Caki2 (cell line): ENCODE results near the gene BMP4. TPM values are rescaled to one million over a fixed set of nuclear protein-coding genes. Genes with fewer than 3 reads are reported as not detected.
"Not testable (repeated sequence)": the region's sequence is repeated elsewhere in the genome, so short reads cannot be mapped to it uniquely, and the experiment has no call there.

Source experiments
- DNase-seq: peaks from one replicate; pipeline ENCODE4 v3.0.0-alpha.2; 2015; ENCODE audit warnings: low read depth
- in situ Hi-C: cut with HindIII; loops from 2 replicates; pipeline ENCODE4 v1.10.0; 2016; ENCODE audit warnings: low sequenced_read_pairs, low pct_unique_long_range_greater_than_20kb, mixed read lengths
- total RNA-seq: library from RNA; depleted of rRNA; stranded (reverse); fragments of >200 nt; shearing (Covaris generic); gene quantifications from 2 replicates; pipeline ENCODE4 v1.2.3, GENCODE V29; 2014; ENCODE audit warnings: low replicate concordance; rRNA removed

The BMP4 gene
- 0.98 and 21.2 TPM in 2 replicates for total RNA-seq

DNA sequence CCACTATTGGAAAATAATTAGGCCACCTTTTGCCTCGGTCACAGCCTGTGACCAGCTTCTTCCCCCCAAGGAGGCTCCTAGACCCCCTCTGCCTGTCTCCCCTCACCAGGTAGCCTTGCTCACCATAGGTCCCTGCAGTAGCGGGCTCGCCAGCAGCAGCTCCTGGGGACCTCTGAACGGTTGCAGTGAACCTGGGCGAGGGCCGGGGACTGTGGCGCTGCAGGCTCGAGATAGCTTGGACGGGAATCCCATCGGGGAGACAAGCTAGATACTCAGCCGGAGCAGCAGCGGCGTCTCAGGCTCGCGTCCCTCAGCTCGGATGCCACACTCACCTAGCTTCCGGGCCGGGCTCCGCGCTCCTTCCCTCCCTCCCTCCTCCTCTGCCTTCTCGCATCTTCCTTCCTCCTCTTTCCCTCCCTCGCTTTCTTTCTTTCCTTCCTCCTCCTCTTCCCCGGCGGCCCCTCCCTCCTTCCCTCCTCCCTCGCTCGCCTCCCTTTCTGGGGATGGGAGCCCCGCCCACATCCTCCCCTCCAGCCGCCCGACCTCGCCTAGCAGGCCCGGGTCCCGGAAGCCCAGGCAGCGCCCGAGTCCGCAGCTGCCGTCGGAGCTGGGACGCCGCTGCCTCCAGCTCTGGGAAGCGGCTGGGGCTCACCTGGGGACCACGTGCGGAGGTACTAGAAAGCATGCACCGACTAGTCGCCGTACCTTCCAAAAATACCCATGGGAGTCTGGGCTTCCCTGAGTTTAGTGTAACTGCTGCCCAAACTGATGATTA, at the start of gene BMP4:
BMP4 (minus strand) TSS at position 399 of the 775 bp plus-strand sequence. CDS start 4,603 bp downstream, outside the sequence.
- in situ Hi-C loops = no loop called here
- DNase-seq = no peak

DNA sequence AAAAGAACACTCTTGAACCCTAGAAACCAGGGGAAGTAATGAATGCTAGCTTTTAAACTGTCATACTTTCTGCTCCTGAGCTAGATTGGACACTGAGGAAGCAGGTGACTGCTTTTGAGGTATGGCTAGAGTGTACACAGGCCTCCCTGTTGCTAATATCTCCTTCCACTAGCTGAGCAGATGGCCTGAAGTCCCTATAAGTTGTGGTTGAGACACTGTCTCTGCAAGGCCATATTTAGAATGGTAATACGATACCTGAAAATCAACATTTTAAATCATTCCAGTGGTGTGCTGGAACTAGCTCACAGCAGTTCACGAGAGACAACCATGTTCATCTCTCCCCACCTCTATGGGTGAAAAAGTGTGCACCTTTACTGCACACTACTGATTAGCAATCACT, 46.4 kb upstream of the BMP4 start:
- no peak for DNase-seq
- in situ Hi-C loops = no loop called here

DNA sequence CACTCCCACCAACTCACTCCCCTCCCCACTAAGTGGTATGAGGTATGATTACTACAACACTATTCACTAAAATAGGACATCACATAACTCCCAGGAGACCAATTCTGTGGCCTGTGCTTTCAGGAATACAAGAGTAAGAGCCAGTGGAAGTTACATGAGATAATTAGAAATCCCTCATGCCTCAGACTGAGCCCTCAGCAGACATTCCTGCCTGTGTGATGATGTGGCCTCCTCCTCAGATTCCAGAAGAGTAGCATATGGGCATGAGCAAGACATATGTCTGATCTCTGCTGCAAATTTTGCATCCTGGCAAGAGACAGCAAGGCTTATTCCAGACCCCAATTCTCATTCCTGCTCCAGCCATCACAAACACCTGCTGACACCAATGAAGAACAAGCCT, 46.0 kb upstream of the BMP4 start:
- in situ Hi-C loops = no loop called here
- DNase-seq = no peak

DNA sequence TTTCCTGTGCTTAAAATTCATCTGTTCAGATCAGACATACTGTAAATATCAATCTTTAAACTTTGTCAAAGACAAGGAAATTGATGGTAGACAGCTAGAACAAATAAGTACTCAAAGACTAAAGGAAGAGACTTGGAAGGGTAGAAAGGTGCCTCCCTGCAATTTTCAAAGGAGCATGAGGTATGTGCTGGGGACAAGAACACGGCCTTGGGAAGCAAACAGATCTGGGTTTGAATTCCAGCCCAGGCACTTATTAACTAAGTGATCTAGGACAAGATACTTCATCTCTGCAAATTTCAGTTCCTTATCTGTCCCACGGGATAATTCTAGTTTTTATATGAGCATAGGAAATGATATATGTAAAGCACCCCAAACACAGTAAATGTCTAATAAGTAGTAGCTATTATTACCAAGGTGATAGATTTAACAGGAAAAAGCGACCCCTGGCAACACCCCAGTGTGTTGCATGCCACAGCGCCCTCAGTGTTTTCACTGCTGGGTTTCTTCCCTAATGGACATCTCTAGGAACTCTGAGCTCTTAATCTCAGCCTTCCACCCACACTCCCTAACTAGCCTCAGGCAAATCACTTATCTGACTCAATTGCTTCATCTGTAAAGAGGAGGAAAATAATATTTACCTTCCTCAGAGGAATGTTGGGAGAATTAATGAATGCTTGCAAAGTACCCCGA, 44.7 kb upstream of the BMP4 start:
- no peak for DNase-seq
- in situ Hi-C loops = no loop called here

DNA sequence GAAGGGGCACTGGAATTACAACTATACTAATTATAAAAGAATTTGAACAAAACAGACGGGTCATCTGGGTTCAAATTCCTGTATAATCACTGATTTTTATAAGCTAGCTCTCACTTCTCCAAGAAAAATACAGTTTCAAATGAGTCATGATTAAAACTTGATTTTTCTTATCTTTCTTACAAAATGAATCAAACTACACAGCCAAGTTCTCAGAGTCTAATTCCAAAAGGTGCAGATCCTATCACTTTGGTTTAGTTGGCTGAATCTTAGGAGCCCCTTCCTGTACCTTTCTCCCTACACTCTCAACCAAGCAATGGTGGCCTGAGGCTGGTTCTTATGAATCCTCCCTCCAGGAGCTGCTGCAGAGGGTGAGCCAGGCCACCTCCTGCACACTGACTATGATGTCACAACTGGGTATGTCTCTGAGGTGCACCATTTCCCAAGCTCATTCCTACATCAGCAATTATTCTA, 43.8 kb upstream of the BMP4 start:
- in situ Hi-C loops = no loop called here
- peak; percentile 31 for DNase-seq

DNA sequence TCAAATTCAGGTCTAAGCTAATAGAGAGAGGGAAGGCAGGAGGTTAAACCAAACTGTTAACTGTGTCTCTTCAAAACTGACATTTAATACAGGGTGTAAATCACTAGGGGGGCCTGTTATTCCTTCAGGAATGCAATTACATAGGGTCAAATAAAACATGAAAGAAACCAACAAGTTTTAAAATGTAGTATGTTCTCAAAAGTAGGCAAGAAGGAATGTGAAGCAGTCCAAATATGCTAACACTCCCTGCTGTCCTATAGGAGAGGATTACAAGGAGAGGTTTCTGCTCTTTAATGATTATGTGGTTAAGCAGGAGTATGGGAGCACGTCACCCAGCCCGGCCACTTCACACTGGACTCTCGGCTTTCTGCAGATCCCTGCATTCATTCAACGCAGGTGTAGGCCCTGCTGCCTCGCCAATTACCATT, 42.5 kb upstream of the BMP4 start:
- in situ Hi-C loops = no loop called here
- DNase-seq = peak; percentile 45

DNA sequence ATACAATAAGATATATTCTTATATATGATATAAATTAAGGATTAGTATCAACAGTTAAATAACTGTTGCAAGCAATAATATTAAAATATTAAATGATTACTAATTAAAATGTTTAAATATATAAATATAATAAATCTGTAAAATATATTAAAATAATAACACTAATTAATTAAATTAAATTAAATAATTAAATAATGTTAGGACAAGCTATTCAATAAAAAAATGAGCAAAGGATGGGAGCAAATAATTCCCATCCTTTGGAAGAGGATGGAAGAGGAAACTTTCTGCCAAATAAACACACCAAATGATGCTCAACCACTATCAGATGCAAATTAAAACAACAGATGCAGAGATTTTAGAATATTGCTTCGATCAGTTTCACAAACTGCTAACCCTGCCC, 39.4 kb upstream of the BMP4 start:
- in situ Hi-C loops = no loop called here

DNA sequence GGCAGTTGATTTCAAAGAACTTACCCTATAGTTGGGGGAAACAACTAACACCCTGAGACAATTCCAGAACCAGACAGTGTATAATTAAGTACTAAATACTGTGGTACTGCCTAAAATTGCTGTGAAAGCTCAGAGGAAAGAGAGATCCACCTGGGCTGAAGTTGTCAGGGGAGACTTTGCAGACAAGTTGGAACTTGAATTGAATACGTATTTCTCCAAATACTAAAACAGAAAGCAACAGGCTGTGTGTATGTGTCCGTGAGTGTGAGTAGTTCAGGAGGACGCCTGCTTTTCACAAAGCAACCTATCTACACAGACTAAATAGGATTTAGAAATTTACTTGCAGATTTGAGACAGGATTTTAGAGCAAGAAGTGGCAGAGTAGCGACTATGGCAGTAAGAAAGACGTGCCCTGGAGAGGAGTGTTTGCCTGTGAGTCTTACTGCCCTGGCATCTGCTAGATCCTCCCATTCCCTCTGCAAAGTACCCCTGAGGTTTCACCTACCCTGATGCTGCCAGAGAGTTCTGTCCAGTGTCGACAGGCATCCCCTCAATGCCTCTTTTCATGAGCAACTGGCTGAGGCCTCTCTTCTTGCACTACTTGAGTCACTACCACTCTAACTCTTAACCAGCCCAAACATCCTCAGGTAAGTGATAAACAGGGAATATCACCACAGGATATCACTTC, 37.4 kb upstream of the BMP4 start:
- DNase-seq = no peak
- in situ Hi-C loops = no loop called here

More for the DNA sequence above, 39.4 kb upstream of the BMP4 start:
- DNase-seq = no peak

DNA sequence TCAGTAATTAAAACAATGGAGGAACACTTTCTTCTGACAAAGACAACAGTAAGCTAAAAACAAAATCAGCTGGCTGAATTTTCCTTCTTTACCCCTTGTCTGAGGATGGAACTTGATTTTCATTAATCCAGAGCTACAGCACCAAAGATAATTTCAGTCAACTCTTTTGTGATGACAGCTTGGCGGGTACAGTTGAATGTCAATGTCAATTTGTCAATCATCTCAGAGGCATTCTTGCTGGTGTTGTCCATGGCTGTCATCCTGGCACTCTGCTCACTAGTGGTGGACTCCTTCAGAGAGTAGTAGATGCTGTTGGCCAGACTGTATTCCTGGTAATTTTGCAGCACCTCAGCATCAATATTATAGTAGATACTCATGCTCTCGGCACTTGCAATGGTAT, 34.4 kb upstream of the BMP4 start:
- DNase-seq = no peak
- in situ Hi-C loops = no loop called here

DNA sequence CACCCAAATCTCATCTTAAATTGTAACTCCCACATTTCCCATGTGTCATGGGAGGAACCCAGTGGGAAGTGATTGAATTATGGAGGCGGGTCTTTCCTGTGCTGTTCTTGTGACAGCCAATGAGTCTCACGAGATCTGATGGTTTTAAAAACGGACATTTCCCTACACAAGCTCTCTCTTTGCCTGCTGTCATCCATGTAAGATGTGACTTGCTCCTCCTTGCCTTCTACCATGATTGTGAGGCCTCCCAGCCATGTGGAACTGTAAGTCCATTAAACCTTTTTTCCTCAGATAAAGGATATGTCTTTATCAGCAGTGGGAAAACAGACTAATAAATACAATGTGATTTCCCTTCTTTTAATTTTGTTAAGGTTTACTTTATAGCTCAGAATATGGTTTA, 30.1 kb upstream of the BMP4 start:
- in situ Hi-C loops, DNase-seq: not testable (repeated sequence)

DNA sequence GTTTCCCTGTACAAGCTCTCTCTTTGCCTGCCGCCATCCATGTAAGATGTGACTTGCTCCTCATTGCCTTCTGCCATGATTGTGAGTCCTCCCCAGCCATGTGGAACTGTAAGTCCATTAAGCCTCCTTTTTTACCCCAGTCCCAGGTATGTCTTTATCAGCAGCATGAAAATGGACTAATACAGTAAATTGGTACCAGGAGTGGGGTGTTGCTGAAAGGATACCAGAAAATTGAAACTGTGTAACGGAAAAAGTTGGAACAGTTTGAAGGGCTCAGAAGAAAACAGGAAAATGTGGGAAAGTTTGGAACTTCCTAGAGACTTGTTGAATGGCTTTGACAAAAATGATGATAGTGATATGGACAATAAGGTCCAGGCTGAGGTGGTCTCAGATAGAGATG, 28.3 kb upstream of the BMP4 start:
- in situ Hi-C loops, DNase-seq: not testable (repeated sequence)

DNA sequence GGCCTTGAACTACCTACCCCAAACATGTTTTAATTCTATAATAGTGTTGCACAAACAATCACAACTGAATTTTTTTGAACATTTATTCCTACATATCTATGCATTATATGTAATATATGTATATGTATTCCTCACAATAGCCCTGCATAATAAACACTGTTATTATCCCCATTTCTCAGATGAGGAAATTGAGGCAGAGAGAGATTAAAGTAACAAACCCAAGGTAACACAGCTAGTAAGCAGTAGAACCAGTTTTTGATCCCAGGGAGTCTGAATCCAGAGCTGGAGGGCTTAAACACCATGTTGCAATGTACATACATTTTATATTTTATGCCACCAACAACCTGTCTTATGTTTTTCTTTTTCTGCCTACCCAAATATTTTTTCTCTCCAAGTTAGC, 26.5 kb upstream of the BMP4 start:
- no peak for DNase-seq
- in situ Hi-C loops = no loop called here

DNA sequence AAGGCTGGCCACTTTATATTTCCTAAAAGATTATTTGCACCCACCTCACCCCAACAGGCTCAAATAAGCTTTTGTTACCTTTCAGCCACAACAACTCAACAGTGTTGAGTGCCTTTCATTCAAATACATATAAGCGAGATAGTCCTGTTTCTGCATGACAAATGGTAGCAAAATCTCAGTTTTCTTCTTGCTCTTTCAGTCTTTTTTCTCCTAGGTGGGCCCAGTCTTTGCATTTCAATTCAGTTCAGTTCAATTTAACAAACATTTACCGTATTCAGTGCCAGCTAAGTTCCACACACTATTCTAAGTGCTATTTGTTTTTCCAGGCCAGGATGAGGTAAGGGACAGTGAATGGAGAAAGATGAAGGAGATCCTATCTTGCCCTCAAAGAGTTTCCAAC, 25.9 kb upstream of the BMP4 start:
- in situ Hi-C loops = no loop called here
- DNase-seq = no peak

DNA sequence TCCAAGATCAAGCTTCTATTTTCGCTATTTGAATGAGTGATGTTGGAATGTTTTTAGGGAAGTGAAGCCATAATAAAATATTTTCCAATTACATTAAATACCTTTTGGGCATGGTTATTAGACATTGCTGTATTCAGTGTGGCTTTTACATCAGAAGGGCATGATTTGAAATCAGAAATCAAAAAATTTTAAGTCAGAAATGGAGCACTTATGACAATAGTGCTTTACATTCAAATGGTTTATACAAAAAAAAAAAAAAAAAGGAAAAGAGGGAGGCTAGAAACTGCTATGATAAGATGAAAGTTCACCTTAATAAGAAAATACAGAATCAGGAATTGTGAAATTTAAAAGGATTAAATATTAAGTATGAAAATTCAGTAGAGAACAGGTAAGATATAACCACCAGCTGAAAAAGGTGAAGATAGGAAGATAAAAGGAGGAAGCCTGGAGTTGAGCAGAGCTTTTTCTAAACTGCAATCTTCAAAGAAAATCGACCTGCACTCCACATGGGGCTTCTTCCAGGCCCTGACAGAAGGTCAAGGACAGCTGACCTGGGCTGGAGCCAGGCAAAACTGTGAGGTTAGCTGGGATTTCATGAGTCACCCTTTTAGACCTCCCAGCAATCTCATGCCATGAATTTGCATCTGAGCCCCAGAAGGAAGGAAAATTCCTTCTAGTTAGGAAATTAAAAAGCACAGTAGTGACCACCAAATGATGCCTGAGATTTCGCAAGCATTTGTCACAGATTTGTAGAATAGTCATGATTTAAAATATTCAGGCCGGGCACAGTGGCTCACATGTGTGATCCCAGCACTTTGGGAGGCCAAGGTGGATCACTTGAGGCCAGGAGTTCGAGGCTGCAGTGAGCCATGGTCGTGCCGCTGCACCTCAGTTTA, 23.4 kb upstream of the BMP4 start:
- peak; percentile 21 for DNase-seq
- in situ Hi-C loops = no loop called here

DNA sequence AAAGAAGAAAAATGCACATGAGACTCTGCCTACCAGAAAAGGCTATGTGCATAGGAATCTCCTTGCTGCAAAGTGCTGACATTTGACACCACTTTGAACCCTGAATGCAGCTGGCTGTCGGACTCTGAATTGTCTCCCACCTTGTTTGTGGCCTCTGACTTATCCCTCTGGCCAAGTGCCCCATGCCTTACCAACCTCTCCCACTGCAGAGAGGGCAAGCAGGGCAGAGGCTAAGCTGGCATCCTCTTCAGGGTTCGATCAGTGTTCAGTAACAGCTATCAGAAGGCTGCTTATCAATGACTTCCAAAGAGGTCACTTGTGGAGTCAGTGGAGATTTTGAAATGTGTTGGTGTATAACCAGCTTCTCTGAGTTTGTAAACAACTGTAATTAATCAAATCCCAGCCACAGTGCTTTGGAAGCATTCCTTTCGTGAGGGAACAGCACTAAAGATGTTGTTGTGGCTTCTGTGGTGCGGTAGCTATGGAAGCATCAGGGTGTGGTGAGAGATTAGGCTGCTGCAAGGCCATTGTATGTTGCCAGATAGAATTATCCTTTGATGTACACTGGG, 22.6 kb upstream of the BMP4 start:
- in situ Hi-C loops = no loop called here

DNA sequence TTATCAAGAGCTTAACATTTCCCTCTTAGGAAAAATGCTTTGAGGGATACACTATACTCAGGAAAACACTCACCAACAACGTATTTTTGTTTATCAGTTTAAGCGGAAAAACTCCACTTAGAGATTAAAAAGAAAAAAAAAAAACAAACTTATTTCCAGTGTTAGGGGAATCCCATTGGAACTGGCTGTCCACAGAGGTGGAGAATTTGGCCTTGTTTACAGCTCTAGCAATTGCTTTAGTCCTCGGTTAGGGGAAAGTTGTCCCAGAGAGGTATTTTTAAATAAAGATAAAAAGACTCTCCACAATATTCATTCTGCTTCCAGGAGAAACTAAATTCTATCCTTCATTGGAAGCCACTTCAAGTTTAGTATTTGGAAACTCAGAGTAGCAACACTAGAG, 21.6 kb upstream of the BMP4 start:
- in situ Hi-C loops = no loop called here
- no peak for DNase-seq

More for the DNA sequence above, 22.6 kb upstream of the BMP4 start:
- DNase-seq = no peak

DNA sequence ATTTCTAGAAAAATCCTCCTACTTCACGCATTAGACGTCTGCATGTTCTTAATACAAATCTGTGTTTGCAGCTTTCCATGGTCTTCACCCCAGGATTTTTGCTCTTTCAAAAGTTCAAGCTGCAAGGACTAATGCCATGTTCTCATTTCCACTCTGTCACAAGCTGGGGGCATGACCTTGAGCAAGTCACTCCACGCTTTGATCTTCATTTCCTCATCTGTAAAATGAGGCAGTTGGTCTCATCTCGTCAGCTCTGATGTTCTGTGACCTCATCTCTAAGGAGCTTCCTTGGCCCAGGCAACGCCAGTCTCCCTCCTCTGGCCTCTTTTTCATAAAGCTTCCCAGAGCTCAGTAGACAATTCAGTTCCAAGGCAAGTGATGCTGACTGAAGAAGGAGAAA, 18.8 kb upstream of the BMP4 start:
- in situ Hi-C loops = no loop called here

DNA sequence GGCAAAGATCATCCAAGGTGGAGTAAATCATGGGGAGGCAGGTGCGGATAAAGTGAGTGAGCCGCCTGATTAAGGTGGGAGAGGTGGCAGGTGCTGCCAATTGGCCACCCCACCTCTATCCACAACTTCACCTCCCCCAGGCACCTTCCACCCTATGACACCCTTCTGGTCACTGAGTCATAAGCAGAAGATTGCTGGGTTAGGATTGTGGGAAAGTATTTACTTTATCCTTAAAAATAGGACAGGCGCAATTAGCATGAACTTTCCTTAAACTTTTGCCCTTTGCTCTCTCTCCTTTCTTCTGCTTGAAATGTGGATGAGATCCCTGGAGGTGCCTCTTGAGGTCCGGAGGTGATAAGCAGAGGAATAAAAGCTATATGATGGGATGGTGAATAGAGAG, 14.9 kb upstream of the BMP4 start:
- in situ Hi-C loops = no loop called here
- DNase-seq = no peak

More for the DNA sequence above, 18.8 kb upstream of the BMP4 start:
- no peak for DNase-seq
